ENCODE results near the gene CDKAL1.
"Not testable (repeated sequence)": the region's sequence is repeated elsewhere in the genome, so short reads cannot be mapped to it uniquely, and the experiment has no call there.

CDKAL1 gene

GRCh38 chr6:21053612-21054011, 519.4 kb downstream of the CDKAL1 start:
- no peak for DNase-seq (ENCODE audit: low read depth)
- no peak overlapping the region for H3K4me3 ChIP-seq (ENCODE audit: low read length)
- TF ChIP-seq CTCF (conservative IDR thresholded peaks at IDR 0.05; ENCODE audit: low read depth, low read length): no peak

- DNase-seq (ENCODE audit: low read depth): not testable (repeated sequence)
Measured at GRCh38 chr6:21055480-21055879, 521.2 kb downstream of the CDKAL1 start.

GRCh38 chr6:21061892-21062291, 527.6 kb downstream of the CDKAL1 start:
- no peak for DNase-seq (ENCODE audit: low read depth)
- no peak overlapping the region for H3K4me3 ChIP-seq (ENCODE audit: low read length)
- TF ChIP-seq CTCF (conservative IDR thresholded peaks at IDR 0.05; ENCODE audit: low read depth, low read length): no peak

More at GRCh38 chr6:21055480-21055879, 521.2 kb downstream of the CDKAL1 start:
- not testable (repeated sequence) for H3K4me3 ChIP-seq (ENCODE audit: low read length)

- TF ChIP-seq CTCF (conservative IDR thresholded peaks at IDR 0.05; ENCODE audit: low read depth, low read length): no peak
- no peak for DNase-seq (ENCODE audit: low read depth)
- H3K4me3 ChIP-seq (ENCODE audit: low read length): no peak overlapping the region
Measured at GRCh38 chr6:21064756-21065340, 530.6 kb downstream of the CDKAL1 start.

- no peak for DNase-seq (ENCODE audit: low read depth)
- H3K4me3 ChIP-seq (ENCODE audit: low read length): no peak overlapping the region
- no peak for TF ChIP-seq CTCF (conservative IDR thresholded peaks at IDR 0.05; ENCODE audit: low read depth, low read length)
Measured at GRCh38 chr6:21067521-21067920, 533.3 kb downstream of the CDKAL1 start.

- no peak for TF ChIP-seq CTCF (conservative IDR thresholded peaks at IDR 0.05; ENCODE audit: low read depth, low read length)
- no peak for DNase-seq (ENCODE audit: low read depth)
- H3K4me3 ChIP-seq (ENCODE audit: low read length): no peak overlapping the region
Measured at GRCh38 chr6:21070620-21071019, 536.4 kb downstream of the CDKAL1 start.

- no peak for TF ChIP-seq CTCF (conservative IDR thresholded peaks at IDR 0.05; ENCODE audit: low read depth, low read length)
- H3K4me3 ChIP-seq (ENCODE audit: low read length): no peak overlapping the region
- no peak for DNase-seq (ENCODE audit: low read depth)
Measured at GRCh38 chr6:21071780-21072468, 537.7 kb downstream of the CDKAL1 start.
